Measurements from ENCODE around the gene NFKB2.

DNA sequence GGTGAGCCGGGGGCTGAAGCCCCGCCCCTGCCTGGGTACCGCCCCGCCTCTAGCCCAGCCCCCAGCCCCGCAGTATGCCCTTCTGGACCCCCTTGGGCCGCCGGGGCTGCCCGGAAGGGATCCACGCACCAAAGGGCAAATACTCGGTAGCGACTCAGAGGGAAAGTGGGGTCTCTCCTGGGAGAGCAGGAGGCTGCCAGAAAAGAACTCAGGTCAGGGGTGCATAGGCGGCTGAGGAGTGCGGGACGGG, 25.9 kb downstream of the NFKB2 start:
- TF ChIP-seq, protein P1, sequence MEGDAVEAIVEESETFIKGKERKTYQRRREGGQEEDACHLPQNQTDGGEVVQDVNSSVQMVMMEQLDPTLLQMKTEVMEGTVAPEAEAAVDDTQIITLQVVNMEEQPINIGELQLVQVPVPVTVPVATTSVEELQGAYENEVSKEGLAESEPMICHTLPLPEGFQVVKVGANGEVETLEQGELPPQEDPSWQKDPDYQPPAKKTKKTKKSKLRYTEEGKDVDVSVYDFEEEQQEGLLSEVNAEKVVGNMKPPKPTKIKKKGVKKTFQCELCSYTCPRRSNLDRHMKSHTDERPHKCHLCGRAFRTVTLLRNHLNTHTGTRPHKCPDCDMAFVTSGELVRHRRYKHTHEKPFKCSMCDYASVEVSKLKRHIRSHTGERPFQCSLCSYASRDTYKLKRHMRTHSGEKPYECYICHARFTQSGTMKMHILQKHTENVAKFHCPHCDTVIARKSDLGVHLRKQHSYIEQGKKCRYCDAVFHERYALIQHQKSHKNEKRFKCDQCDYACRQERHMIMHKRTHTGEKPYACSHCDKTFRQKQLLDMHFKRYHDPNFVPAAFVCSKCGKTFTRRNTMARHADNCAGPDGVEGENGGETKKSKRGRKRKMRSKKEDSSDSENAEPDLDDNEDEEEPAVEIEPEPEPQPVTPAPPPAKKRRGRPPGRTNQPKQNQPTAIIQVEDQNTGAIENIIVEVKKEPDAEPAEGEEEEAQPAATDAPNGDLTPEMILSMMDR (IDR thresholded peaks at IDR 0.05) = no peak
- TF ChIP-seq POLR2A (IDR thresholded peaks at IDR 0.05) = no peak

Data from thyroid gland (tissue), 4 donors.